ENCODE results near the gene INPP5A.
A peak's percentile ranks its signal among the peaks of the same experiment; 100 is the strongest.

INPP5A gene

GRCh38 chr10:132516771-132517725 lies 20.5 kb upstream of the INPP5A start:
- DNase-seq: peak; percentile 91

- peak; percentile 63 for DNase-seq
Observed at GRCh38 chr10:132517951-132518521, 19.6 kb upstream of the INPP5A start.

GRCh38 chr10:132518572-132519381 lies 18.8 kb upstream of the INPP5A start:
- peak; percentile 68 for DNase-seq

GRCh38 chr10:132519382-132520176 lies 18.0 kb upstream of the INPP5A start:
- peak; percentile 47 for DNase-seq

- DNase-seq: peak; percentile 60
Observed at GRCh38 chr10:132520177-132520811, 17.3 kb upstream of the INPP5A start.

- no peak for DNase-seq
Observed at GRCh38 chr10:132521041-132521465, 16.5 kb upstream of the INPP5A start.

- no peak for DNase-seq
Observed at GRCh38 chr10:132521466-132522102, 16.0 kb upstream of the INPP5A start.

GRCh38 chr10:132522521-132523411 lies 14.8 kb upstream of the INPP5A start:
- DNase-seq: no peak

GRCh38 chr10:132523561-132524442 lies 13.8 kb upstream of the INPP5A start:
- no peak for DNase-seq

GRCh38 chr10:132524443-132525285 lies 12.9 kb upstream of the INPP5A start:
- no peak for DNase-seq

- no peak for DNase-seq
Observed at GRCh38 chr10:132526676-132527075, 10.9 kb upstream of the INPP5A start.

- DNase-seq: no peak
Observed at GRCh38 chr10:132527339-132528063, 10.1 kb upstream of the INPP5A start.

- DNase-seq: peak; percentile 48
Observed at GRCh38 chr10:132528064-132528691, 9.4 kb upstream of the INPP5A start.

GRCh38 chr10:132532179-132532578 lies 5.4 kb upstream of the INPP5A start:
- DNase-seq: no peak

GRCh38 chr10:132532749-132533560 lies 4.6 kb upstream of the INPP5A start:
- DNase-seq: no peak
